HG03439 (cell line): Measurements from ENCODE around the gene CHST7.
A peak's percentile ranks its signal among the peaks of the same experiment; 100 is the strongest.

Source experiments
- ATAC-seq: cut with Tn5 transposase; IDR thresholded peaks from one replicate; pipeline ENCODE4 v1.9.1; 2021; ENCODE audit warnings: mild to moderate bottlenecking, moderate library complexity; ENCODE audit not compliant: unreplicated experiment

The CHST7 gene

GRCh38 chrX:46601283-46601682, 27.7 kb downstream of the CHST7 start:
- no peak for ATAC-seq

GRCh38 chrX:46602468-46603102, 29.0 kb downstream of the CHST7 start:
- no peak for ATAC-seq

- ATAC-seq: no peak
Observed at GRCh38 chrX:46607916-46608315, 34.4 kb downstream of the CHST7 start.

- no peak for ATAC-seq
Observed at GRCh38 chrX:46610070-46610658, 36.6 kb downstream of the CHST7 start.

- ATAC-seq: no peak
Observed at GRCh38 chrX:46611658-46612362, 38.2 kb downstream of the CHST7 start.

GRCh38 chrX:46617906-46618305, 44.3 kb downstream of the CHST7 start:
- ATAC-seq: no peak

- no peak for ATAC-seq
Observed at GRCh38 chrX:46618947-46619346, 45.4 kb downstream of the CHST7 start.

GRCh38 chrX:46620505-46620904, 46.9 kb downstream of the CHST7 start:
- no peak for ATAC-seq

- ATAC-seq: no peak
Observed at GRCh38 chrX:46621572-46621971, 48.0 kb downstream of the CHST7 start.

- ATAC-seq: no peak
Observed at GRCh38 chrX:46624090-46624786, 50.7 kb downstream of the CHST7 start.

- ATAC-seq: no peak
Observed at GRCh38 chrX:46626566-46626965, 53.0 kb downstream of the CHST7 start.

- ATAC-seq: no peak
Observed at GRCh38 chrX:46627062-46627461, 53.5 kb downstream of the CHST7 start.

- ATAC-seq: peak; percentile 21
Observed at GRCh38 chrX:46627711-46628419, 54.3 kb downstream of the CHST7 start.

- ATAC-seq: peak; percentile 92
Observed at GRCh38 chrX:46628460-46629371, 55.2 kb downstream of the CHST7 start.

GRCh38 chrX:46630141-46630540, 56.6 kb downstream of the CHST7 start:
- ATAC-seq: no peak

GRCh38 chrX:46634577-46634976, 61.0 kb downstream of the CHST7 start:
- ATAC-seq: no peak

GRCh38 chrX:46635186-46635585, 61.6 kb downstream of the CHST7 start:
- ATAC-seq: no peak

- ATAC-seq: no peak
Observed at GRCh38 chrX:46636223-46636622, 62.7 kb downstream of the CHST7 start.

GRCh38 chrX:46637938-46638337, 64.4 kb downstream of the CHST7 start:
- ATAC-seq: peak; percentile 43

GRCh38 chrX:46642145-46642544, 68.6 kb downstream of the CHST7 start:
- ATAC-seq: no peak
